Measurements from ENCODE around the gene CCM2.

DNA sequence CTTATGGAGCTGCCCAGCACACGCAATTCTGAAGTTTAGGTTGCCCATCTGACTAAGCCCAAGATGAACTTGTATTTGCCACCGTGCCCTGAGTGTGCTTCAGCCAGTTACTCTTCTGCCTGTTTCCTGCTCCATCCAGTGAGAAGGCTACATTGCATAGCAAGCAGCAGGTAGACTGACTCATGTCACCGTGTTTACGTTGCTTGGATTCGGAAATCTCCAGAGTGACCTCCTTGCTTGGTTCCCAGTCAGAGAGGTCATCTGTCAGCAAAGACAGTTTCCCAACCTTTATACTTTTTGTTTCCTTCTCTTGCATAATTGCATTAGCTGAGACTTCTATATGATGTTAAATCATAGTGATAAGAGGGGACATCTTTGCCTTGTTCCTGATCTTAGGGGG, 57.9 kb downstream of the CCM2 start:
- TF ChIP-seq TAF1 (IDR thresholded peaks at IDR 0.05; ENCODE audit: low read depth) = no peak
- no peak for TF ChIP-seq EZH2 (IDR thresholded peaks at IDR 0.05; ENCODE audit: borderline replicate concordance, insufficient read depth, low read length, poor library complexity, severe bottlenecking)
- TF ChIP-seq POLR2AphosphoS5 (IDR thresholded peaks at IDR 0.05) = no peak
- TF ChIP-seq MXI1 (conservative IDR thresholded peaks at IDR 0.05; ENCODE audit: poor library complexity, severe bottlenecking) = no peak
- TF ChIP-seq, protein P1, sequence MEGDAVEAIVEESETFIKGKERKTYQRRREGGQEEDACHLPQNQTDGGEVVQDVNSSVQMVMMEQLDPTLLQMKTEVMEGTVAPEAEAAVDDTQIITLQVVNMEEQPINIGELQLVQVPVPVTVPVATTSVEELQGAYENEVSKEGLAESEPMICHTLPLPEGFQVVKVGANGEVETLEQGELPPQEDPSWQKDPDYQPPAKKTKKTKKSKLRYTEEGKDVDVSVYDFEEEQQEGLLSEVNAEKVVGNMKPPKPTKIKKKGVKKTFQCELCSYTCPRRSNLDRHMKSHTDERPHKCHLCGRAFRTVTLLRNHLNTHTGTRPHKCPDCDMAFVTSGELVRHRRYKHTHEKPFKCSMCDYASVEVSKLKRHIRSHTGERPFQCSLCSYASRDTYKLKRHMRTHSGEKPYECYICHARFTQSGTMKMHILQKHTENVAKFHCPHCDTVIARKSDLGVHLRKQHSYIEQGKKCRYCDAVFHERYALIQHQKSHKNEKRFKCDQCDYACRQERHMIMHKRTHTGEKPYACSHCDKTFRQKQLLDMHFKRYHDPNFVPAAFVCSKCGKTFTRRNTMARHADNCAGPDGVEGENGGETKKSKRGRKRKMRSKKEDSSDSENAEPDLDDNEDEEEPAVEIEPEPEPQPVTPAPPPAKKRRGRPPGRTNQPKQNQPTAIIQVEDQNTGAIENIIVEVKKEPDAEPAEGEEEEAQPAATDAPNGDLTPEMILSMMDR (IDR thresholded peaks at IDR 0.05; ENCODE audit: poor library complexity, severe bottlenecking) = no peak
- TF ChIP-seq, protein P2, sequence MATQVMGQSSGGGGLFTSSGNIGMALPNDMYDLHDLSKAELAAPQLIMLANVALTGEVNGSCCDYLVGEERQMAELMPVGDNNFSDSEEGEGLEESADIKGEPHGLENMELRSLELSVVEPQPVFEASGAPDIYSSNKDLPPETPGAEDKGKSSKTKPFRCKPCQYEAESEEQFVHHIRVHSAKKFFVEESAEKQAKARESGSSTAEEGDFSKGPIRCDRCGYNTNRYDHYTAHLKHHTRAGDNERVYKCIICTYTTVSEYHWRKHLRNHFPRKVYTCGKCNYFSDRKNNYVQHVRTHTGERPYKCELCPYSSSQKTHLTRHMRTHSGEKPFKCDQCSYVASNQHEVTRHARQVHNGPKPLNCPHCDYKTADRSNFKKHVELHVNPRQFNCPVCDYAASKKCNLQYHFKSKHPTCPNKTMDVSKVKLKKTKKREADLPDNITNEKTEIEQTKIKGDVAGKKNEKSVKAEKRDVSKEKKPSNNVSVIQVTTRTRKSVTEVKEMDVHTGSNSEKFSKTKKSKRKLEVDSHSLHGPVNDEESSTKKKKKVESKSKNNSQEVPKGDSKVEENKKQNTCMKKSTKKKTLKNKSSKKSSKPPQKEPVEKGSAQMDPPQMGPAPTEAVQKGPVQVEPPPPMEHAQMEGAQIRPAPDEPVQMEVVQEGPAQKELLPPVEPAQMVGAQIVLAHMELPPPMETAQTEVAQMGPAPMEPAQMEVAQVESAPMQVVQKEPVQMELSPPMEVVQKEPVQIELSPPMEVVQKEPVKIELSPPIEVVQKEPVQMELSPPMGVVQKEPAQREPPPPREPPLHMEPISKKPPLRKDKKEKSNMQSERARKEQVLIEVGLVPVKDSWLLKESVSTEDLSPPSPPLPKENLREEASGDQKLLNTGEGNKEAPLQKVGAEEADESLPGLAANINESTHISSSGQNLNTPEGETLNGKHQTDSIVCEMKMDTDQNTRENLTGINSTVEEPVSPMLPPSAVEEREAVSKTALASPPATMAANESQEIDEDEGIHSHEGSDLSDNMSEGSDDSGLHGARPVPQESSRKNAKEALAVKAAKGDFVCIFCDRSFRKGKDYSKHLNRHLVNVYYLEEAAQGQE (IDR thresholded peaks at IDR 0.05; ENCODE audit: borderline replicate concordance) = no peak
- TF ChIP-seq SMC3 (conservative IDR thresholded peaks at IDR 0.05; ENCODE audit: poor library complexity) = no peak
- TF ChIP-seq RAD21 (conservative IDR thresholded peaks at IDR 0.05) = no peak
- TF ChIP-seq EP300 (conservative IDR thresholded peaks at IDR 0.05; ENCODE audit: poor library complexity, severe bottlenecking) = no peak
